Measurements from ENCODE around the gene HCFC1R1. TPM values are rescaled to one million over a fixed set of nuclear protein-coding genes. Genes with fewer than 3 reads are reported as not detected.

Gene HCFC1R1
- total RNA-seq, 1 experiment from 2014 or later = 60.0 TPM

DNA sequence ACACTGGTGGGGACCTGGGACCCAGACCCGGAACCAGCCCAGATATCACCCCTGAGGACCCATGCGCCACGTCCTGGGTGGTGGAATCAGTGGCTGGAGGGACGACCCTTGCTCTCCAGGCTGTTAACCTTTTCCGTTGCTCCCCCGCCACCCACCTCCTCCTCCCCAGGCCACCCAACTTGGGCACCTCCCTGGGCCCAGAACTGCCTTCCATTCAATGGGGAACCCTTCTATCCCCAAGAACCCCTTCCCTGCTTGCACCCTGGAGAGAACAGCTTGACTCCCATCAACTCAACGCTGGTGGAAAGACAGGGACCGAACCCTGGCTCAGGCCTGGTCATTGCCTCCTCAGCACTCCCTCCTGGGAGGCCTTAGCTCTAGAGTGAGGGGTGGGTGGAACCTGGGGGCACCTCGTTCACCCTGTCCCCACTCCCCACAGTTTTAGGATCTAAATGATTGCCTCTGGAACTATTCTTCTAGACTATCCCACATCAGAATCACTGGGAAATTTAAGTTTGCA, 36.0 kb upstream of the HCFC1R1 start:
- H3K9me2 ChIP-seq (ENCODE audit: insufficient read depth) = no peaks in the 10 kb centered on the region
- no peaks in the 10 kb centered on the region for H4K20me1 ChIP-seq (ENCODE audit: insufficient read depth)
- peak overlapping the region; percentile 95 for H3K4me2 ChIP-seq (ENCODE audit: low read length)
- ATAC-seq = no peak
- H3K36me3 ChIP-seq (ENCODE audit: control insufficient read depth in 1 of 2, insufficient read depth in 2 of 2, low read length in 2 of 2) = no peaks in the 10 kb centered on the region
- H3K27me3 ChIP-seq (ENCODE audit: insufficient read depth, low read length) = no peaks in the 10 kb centered on the region
- ChIA-PET POLR2A (interaction anchor here (1.4 to 1.7 kb wide), 2 partner anchors 12 to 69 kb away, joined by 6 read pairs; no protein-coding TSS in a partner anchor), CTCF (interaction anchor here (1.1 to 2.5 kb wide), 7 partner anchors 11 to 112 kb away, joined by 5 to 16 read pairs (median 9); no protein-coding TSS in a partner anchor), RAD21 (ENCODE audit: low non-redundant PET in 1 of 2, low total read pairs in 2 of 2, uncharacterized antibody in 2 of 2, unreplicated experiment in 2 of 2) (no interaction called here)
- no peak overlapping the region for H2AFZ ChIP-seq (ENCODE audit: low read depth, low read length, poor library complexity, severe bottlenecking)
- H3K9ac ChIP-seq (ENCODE audit: low read length) = peak overlapping the region; percentile 95
- H3K79me2 ChIP-seq (ENCODE audit: insufficient read depth, low read length) = no peaks in the 10 kb centered on the region
- H3K9me3 ChIP-seq (ENCODE audit: control insufficient read depth in 1 of 2, insufficient read depth in 1 of 2, low read depth in 1 of 2, low read length in 2 of 2) = no peaks in the 10 kb centered on the region
- peak overlapping the region; percentile 81 to 87 for H3K4me3 ChIP-seq (replicated peaks in 1 of 2; ENCODE audit: low read depth in 1 of 2, low read length in 2 of 2)
- TF ChIP-seq JUND (IDR thresholded peaks at IDR 0.05) (no peak), TCF7L2 (IDR thresholded peaks at IDR 0.05; ENCODE audit: borderline replicate concordance, extremely low read depth, insufficient read depth, insufficient read length) (no peak), FOSL1 (IDR thresholded peaks at IDR 0.05; ENCODE audit: low read depth) (no peak), SIN3A (IDR thresholded peaks at IDR 0.05; ENCODE audit: low read depth) (no peak), SRF (IDR thresholded peaks at IDR 0.05; ENCODE audit: low read depth) (no peak), CBX3 (IDR thresholded peaks at IDR 0.05; ENCODE audit: low read depth) (no peak), EZH2 (IDR thresholded peaks at IDR 0.05) (no peak), EGR1 (IDR thresholded peaks at IDR 0.05; ENCODE audit: low read depth) (no peak), CEBPB (IDR thresholded peaks at IDR 0.05; ENCODE audit: low read depth) (no peak), ZNF274 (IDR thresholded peaks at IDR 0.05; ENCODE audit: low read depth, low read length) (no peak), YY1 (IDR thresholded peaks at IDR 0.05; ENCODE audit: extremely low read depth, insufficient replicate concordance, low read depth, low read length) (no peak), POLR2AphosphoS5 (IDR thresholded peaks at IDR 0.05; ENCODE audit: low read depth, low read length) (no peak), SP1 (IDR thresholded peaks at IDR 0.05; ENCODE audit: low read depth) (no peak), ELF1 (IDR thresholded peaks at IDR 0.05; ENCODE audit: borderline replicate concordance, low read depth) (no peak), ZFX (IDR thresholded peaks at IDR 0.05) (no peak), RAD21 (IDR thresholded peaks at IDR 0.05; ENCODE audit: low read depth) (no peak), POLR2A (IDR thresholded peaks at IDR 0.05; ENCODE audit: borderline replicate concordance, extremely low read depth, insufficient read depth, insufficient read length) (no peak)
- TF ChIP-seq, protein P1, sequence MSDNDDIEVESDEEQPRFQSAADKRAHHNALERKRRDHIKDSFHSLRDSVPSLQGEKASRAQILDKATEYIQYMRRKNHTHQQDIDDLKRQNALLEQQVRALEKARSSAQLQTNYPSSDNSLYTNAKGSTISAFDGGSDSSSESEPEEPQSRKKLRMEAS (IDR thresholded peaks at IDR 0.05) = no peak
- TF ChIP-seq, protein P2, sequence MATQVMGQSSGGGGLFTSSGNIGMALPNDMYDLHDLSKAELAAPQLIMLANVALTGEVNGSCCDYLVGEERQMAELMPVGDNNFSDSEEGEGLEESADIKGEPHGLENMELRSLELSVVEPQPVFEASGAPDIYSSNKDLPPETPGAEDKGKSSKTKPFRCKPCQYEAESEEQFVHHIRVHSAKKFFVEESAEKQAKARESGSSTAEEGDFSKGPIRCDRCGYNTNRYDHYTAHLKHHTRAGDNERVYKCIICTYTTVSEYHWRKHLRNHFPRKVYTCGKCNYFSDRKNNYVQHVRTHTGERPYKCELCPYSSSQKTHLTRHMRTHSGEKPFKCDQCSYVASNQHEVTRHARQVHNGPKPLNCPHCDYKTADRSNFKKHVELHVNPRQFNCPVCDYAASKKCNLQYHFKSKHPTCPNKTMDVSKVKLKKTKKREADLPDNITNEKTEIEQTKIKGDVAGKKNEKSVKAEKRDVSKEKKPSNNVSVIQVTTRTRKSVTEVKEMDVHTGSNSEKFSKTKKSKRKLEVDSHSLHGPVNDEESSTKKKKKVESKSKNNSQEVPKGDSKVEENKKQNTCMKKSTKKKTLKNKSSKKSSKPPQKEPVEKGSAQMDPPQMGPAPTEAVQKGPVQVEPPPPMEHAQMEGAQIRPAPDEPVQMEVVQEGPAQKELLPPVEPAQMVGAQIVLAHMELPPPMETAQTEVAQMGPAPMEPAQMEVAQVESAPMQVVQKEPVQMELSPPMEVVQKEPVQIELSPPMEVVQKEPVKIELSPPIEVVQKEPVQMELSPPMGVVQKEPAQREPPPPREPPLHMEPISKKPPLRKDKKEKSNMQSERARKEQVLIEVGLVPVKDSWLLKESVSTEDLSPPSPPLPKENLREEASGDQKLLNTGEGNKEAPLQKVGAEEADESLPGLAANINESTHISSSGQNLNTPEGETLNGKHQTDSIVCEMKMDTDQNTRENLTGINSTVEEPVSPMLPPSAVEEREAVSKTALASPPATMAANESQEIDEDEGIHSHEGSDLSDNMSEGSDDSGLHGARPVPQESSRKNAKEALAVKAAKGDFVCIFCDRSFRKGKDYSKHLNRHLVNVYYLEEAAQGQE (IDR thresholded peaks at IDR 0.05; ENCODE audit: low read depth) = no peak
- TF ChIP-seq, protein P3, sequence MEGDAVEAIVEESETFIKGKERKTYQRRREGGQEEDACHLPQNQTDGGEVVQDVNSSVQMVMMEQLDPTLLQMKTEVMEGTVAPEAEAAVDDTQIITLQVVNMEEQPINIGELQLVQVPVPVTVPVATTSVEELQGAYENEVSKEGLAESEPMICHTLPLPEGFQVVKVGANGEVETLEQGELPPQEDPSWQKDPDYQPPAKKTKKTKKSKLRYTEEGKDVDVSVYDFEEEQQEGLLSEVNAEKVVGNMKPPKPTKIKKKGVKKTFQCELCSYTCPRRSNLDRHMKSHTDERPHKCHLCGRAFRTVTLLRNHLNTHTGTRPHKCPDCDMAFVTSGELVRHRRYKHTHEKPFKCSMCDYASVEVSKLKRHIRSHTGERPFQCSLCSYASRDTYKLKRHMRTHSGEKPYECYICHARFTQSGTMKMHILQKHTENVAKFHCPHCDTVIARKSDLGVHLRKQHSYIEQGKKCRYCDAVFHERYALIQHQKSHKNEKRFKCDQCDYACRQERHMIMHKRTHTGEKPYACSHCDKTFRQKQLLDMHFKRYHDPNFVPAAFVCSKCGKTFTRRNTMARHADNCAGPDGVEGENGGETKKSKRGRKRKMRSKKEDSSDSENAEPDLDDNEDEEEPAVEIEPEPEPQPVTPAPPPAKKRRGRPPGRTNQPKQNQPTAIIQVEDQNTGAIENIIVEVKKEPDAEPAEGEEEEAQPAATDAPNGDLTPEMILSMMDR (IDR thresholded peaks at IDR 0.05 in 2 of 3, conservative IDR thresholded peaks at IDR 0.05 in 1 of 3; ENCODE audit: borderline replicate concordance in 1 of 3, insufficient read depth in 1 of 3, low read depth in 2 of 3, low read length in 2 of 3) = no peak
- intact Hi-C loops (cut with micrococcal nuclease) = loop anchor here (2.0 to 10.0 kb wide), 2 partner anchors 69 to 115 kb away; no protein-coding TSS in a partner anchor
- no peak for DNase-seq (ENCODE audit: low read depth, low spot score)
- H3K27ac ChIP-seq (ENCODE audit: low read depth, low read length) = peak overlapping the region; percentile 84
- H3K4me1 ChIP-seq (ENCODE audit: control insufficient read depth in 1 of 2, insufficient read depth in 2 of 2, low read length in 2 of 2) = peaks cover 0 to 22% of the 10 kb centered on the region in 2 experiments; a peak in 3 of 4 replicates
- TSS peak; percentile 64 for BruUV-seq (replicated peaks)

Measured in HCT116 (cell line).